AG20443 (cell line): Measurements from ENCODE around the gene IQCF6.
"Not testable (repeated sequence)": the region's sequence is repeated elsewhere in the genome, so short reads cannot be mapped to it uniquely, and the experiment has no call there.

Experiments used
- DNase-seq: peaks from one replicate; pipeline ENCODE4 v3.0.0; 2012; ENCODE audit warnings: low spot score, mixed read lengths

Gene IQCF6

GRCh38 chr3:51779137-51779536 lies at the start of gene IQCF6:
IQCF6 (minus strand) TSS chr3:51779237; CDS start chr3:51779224, 13 bp downstream.
- no peak for DNase-seq

- DNase-seq = no peak
Observed at GRCh38 chr3:51828297-51828696, 49.3 kb upstream of the IQCF6 start.

- no peak for DNase-seq
Observed at GRCh38 chr3:51819709-51820406, 40.8 kb upstream of the IQCF6 start.

GRCh38 chr3:51819151-51819550 lies 40.1 kb upstream of the IQCF6 start:
- no peak for DNase-seq

DNA sequence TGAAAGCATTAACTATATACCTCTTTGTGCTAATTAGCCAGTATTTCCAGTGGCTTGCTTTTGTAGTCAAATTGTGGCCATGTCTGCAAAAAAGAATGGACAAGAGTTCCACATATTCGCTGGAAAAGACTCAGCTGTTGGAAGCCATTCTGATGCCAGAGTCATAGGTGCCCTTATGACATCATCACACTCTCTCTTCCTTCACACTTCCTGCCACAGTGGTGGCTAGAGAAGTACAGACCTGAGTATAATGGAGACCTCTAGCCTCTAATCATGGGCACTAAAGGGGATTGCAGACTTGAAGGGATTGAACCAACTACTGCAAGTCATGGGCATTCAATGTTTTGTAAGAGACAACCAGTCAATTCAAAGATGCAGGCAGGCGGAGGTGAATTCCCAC lies 38.3 kb upstream of the IQCF6 start:
- DNase-seq = no peak

DNA sequence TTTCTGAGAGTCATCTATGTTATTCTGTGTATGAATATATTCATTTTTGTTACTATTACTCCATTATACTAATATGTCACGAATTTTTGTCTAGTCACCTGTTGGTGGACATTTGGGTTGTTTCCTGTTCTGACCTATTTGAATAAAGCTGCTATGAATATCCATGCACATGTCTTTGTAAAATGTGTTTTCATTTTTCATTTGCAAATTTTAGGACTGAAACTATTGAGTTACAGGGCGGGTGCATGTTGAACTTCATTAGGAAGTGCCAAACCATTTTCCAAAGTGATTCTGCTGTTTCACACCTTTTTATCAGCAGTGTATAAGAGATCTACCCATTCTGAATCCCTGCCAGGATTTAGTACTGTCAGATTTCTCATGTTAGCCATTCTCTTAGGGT lies 37.7 kb upstream of the IQCF6 start:
- no peak for DNase-seq

- DNase-seq = no peak
Observed at GRCh38 chr3:51815614-51816013, 36.6 kb upstream of the IQCF6 start.

DNA sequence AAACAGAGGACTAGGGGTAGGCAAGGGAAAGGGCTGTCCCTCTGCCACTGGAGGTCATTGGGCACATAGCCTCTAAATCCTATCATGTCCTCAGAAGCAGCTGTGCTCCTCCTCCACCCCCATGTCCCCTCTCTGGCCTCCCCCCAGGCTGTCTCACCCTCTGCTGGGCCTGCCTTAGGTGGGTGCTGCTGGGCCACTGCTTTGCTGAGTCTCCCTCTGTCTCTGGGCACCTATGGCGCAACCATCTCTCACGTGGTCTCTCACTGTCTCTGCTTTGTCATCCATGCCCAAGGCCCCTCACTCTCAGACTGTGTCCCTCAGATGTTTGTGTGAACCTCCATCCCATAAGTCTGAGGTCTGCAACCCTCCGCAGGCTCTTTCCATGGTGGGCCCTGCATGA lies 35.0 kb upstream of the IQCF6 start:
- no peak for DNase-seq

DNA sequence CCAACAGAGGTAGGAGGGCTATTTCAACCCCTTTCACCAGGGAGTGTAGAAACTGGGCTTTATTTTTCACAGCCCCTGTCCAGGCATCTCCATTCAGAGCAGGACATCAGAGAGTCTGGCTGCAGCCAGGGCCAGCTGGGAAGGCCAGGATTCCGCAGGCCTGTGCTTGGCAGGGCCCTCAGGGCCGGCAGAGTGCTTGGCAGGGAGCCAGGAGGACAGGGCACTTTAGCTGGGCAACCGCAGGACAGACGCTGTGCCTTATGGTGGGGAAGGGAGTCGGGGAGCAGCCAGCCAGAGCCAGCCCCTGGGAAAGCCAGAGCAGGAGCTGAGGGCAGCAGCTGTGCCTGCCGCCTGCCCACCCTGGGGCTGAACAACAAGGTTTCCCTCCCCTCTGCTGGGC lies 34.5 kb upstream of the IQCF6 start:
- no peak for DNase-seq

DNA sequence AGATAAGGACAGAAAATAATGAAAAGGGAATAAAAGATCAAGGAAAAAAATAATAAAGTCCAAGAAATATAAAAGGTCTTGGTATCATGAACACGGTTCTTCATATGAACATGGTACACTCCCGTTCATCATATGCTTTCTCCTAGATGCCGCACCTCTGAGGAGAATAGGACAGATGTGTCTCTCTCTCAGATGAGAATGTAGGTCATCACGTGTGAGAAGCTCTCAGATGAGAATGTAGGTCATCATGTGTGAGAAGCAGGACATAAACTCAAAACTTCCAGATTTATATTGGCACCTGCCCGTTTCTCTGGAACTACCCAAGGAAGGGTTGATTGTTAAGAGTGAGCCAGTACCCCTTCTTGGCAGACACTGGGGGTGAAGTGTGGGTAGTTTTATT lies 29.9 kb upstream of the IQCF6 start:
- no peak for DNase-seq

DNA sequence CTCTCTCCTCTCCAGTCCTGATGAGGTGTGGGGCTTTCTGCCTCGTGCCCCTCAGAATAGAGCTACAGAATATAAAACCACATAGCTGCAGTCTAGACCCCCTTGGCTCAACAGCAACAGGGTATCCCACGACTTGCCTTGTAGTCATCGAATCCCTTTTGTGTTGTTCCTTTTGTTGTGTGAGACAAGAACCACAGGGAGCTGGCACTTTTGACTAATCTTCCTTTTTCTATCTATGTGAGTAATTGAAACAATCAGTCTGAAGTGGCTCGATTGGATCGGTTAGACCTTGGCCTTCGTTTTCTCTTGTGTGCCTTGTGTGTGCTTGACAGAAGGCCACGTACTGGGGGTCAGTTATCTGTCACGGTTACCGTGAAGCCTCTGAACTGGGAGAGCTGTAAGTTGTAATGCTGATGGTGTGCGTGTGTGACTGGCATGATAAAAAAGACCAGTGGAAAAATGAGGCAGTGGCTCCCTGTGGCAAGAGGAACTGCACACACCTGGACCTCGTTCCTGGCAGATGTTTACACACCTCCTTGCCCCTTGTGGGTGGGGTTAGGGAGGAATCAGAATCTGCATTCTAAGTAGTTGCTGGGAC lies 23.2 kb upstream of the IQCF6 start:
- no peak for DNase-seq

GRCh38 chr3:51800750-51801125 lies 21.7 kb upstream of the IQCF6 start:
- DNase-seq = no peak

- peak; percentile 67 for DNase-seq
Observed at GRCh38 chr3:51799879-51800749, 21.1 kb upstream of the IQCF6 start.

GRCh38 chr3:51798411-51798963 lies 19.4 kb upstream of the IQCF6 start:
- no peak for DNase-seq

DNA sequence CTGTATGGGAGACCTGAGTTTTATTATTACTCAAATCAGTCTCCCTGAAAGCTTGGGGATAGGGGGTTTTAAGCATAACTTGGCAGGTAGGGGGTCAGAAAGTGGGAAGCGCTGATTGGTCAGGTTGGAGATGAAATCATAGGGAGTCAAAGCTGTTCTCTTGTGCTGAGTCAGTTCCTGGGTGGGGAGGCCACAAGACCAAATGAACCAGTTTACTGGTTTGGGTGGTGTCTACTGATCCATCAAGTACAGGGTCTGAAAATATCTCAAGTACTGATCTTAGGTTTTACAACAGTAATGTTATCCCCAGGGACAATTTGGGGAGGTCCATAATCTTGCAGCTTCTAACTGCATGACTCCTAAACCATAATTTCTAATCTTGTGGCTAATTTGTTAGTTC lies 17.8 kb upstream of the IQCF6 start:
- no peak for DNase-seq

- no peak for DNase-seq
Observed at GRCh38 chr3:51794206-51794605, 15.2 kb upstream of the IQCF6 start.

GRCh38 chr3:51792206-51792605 lies 13.2 kb upstream of the IQCF6 start:
- DNase-seq = no peak

- DNase-seq = no peak
Observed at GRCh38 chr3:51789437-51789836, 10.4 kb upstream of the IQCF6 start.

DNA sequence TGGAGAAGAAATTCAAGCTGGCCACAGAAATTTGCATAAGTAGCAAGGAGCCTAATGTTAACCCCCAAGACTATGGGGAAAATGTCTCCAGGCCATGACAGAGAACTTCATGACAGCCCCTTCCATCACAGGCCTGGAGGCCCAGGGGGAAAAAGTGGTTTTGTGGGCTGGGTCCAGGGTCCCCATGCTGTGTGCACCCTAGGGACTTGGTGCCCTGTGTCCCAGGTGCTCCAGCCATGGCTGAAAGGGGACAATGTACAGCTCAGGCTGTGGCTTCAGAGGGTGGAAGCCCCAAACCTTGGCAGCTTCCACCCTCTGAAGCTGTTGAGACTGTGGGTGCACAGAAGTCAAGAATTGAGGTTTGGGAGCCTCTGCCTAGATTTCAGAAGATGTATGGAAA lies 8.5 kb upstream of the IQCF6 start:
- not testable (repeated sequence) for DNase-seq

GRCh38 chr3:51786267-51786666 lies 7.2 kb upstream of the IQCF6 start:
- DNase-seq = no peak

GRCh38 chr3:51778554-51778953 lies 483 bp downstream of the IQCF6 start:
- DNase-seq = no peak

DNA sequence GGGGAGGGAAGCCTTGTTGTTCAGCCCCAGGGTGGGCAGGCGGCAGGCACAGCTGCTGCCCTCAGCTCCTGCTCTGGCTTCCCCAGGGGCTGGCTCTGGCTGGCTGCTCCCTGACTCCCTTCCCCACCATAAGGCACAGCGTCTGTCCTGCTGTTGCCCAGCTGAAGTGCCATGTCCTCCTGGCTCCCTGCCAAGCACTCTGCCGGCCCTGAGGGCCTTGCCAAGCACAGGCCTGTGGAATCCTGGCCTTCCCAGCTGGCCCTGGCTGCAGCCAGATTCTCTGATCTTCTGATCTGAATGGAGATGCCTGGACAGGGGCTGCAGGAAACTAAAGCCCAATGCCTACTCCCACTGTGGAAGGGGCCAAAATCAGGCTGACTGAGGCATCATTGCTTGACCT lies 1.1 kb downstream of the IQCF6 start:
- DNase-seq = no peak

- DNase-seq = no peak
Observed at GRCh38 chr3:51773529-51774056, 5.4 kb downstream of the IQCF6 start.
